Epidermal melanocyte (primary cell): ENCODE data around the gene NBAS.
"Not testable (repeated sequence)": the region's sequence is repeated elsewhere in the genome, so short reads cannot be mapped to it uniquely, and the experiment has no call there.

Experiments
- DNase-seq: peaks from one replicate; pipeline ENCODE4 v3.0.0; 2011; ENCODE audit warnings: low spot score; ENCODE audit not compliant: insufficient read length

NBAS gene

GRCh38 chr2:15364561-15364960 is 196.6 kb downstream of the NBAS start:
- no peak for DNase-seq

- DNase-seq, result no peak
Observed at GRCh38 chr2:15363734-15364133, 197.4 kb downstream of the NBAS start.

- DNase-seq, result no peak
Observed at GRCh38 chr2:15363142-15363541, 198.0 kb downstream of the NBAS start.

- no peak for DNase-seq
Observed at GRCh38 chr2:15359716-15360531, 201.2 kb downstream of the NBAS start.

GRCh38 chr2:15357922-15358321 is 203.2 kb downstream of the NBAS start:
- no peak for DNase-seq

- no peak for DNase-seq
Observed at GRCh38 chr2:15357186-15357585, 203.9 kb downstream of the NBAS start.

GRCh38 chr2:15355386-15355785 is 205.7 kb downstream of the NBAS start:
- no peak for DNase-seq

GRCh38 chr2:15354596-15355366 is 206.4 kb downstream of the NBAS start:
- no peak for DNase-seq

- no peak for DNase-seq
Observed at GRCh38 chr2:15352363-15352762, 208.8 kb downstream of the NBAS start.

GRCh38 chr2:15348636-15349035 is 212.5 kb downstream of the NBAS start:
- DNase-seq, result no peak

- DNase-seq, result no peak
Observed at GRCh38 chr2:15348045-15348444, 213.1 kb downstream of the NBAS start.

- DNase-seq, result no peak
Observed at GRCh38 chr2:15346624-15347023, 214.5 kb downstream of the NBAS start.

GRCh38 chr2:15337996-15338666 is 223.0 kb downstream of the NBAS start:
- DNase-seq, result no peak

GRCh38 chr2:15334644-15335326 is 226.3 kb downstream of the NBAS start:
- no peak for DNase-seq

- no peak for DNase-seq
Observed at GRCh38 chr2:15331787-15332186, 229.3 kb downstream of the NBAS start.

GRCh38 chr2:15325296-15325695 is 235.8 kb downstream of the NBAS start:
- DNase-seq, result no peak

GRCh38 chr2:15323227-15323626 is 237.9 kb downstream of the NBAS start:
- no peak for DNase-seq

- DNase-seq, result not testable (repeated sequence)
Observed at GRCh38 chr2:15321481-15321880, 239.7 kb downstream of the NBAS start.

GRCh38 chr2:15316370-15316814 is 244.7 kb downstream of the NBAS start:
- DNase-seq, result no peak

- DNase-seq, result no peak
Observed at GRCh38 chr2:15315411-15315810, 245.7 kb downstream of the NBAS start.

GRCh38 chr2:15313657-15314056 is 247.5 kb downstream of the NBAS start:
- no peak for DNase-seq
